Panc1 (cell line): Measurements from ENCODE around the gene CFAP97. TPM values are rescaled to one million over a fixed set of nuclear protein-coding genes. Genes with fewer than 3 reads are reported as not detected.

Experiments
- ATAC-seq: fragments of 200-7000 bp; cut with Tn5 transposase; 2 replicates; pipeline ENCODE4 v1.9.1; 2020; ENCODE audit warnings: mild to moderate bottlenecking, moderate library complexity
- BruUV-seq: library from RNA; stranded (reverse); fragments of 400-500 nt; replicated peaks from 2 replicates; lab custom pipeline; 2021; lab: Mats Ljungman, UMichigan
- CTCF ChIA-PET: fragments of 300-600 bp; sonication (Branson Sonifier 250); formaldehyde crosslinking; loops from one replicate; lab custom pipeline; 2022; ENCODE audit warnings: antibody characterized with exemption; lab: Charles Lee
- POLR2A ChIA-PET: fragments of 300-600 bp; sonication (Branson Sonifier 250); formaldehyde crosslinking; loops from one replicate; lab custom pipeline; 2022; ENCODE audit warnings: antibody characterized with exemption; lab: Charles Lee
- DNase-seq: peaks from one replicate; pipeline ENCODE4 v3.0.0-alpha.2; 2010; ENCODE audit warnings: low read depth, low spot score
- H3K27ac ChIP-seq: 2 replicates; pipeline ENCODE4 v1.5.1; 2011; ENCODE audit warnings: mild to moderate bottlenecking, low read length, inconsistent platforms
- H3K27me3 ChIP-seq: fragments of 200-500 bp; sonication (Bioruptor generic); 2 replicates; pipeline ENCODE4 v1.6.0; 2014; ENCODE audit warnings: low read length, inconsistent platforms; ENCODE audit not compliant: control insufficient read depth, insufficient read depth
- H3K36me3 ChIP-seq: fragments of 200-500 bp; sonication (Bioruptor generic); 2 replicates; pipeline ENCODE4 v1.5.1; 2014; ENCODE audit warnings: inconsistent platforms, mild to moderate bottlenecking, low read length, moderate library complexity; ENCODE audit not compliant: control insufficient read depth, insufficient read depth
- H3K4me1 ChIP-seq: 2 replicates; pipeline ENCODE4 v1.5.1; 2011; ENCODE audit warnings: inconsistent platforms, mild to moderate bottlenecking, low read length, moderate library complexity; ENCODE audit not compliant: control insufficient read depth, insufficient read depth
- H3K4me3 ChIP-seq, 2 experiments: 2 replicates each; pipeline ENCODE4 v1.5.1; 2011 to 2012; ENCODE audit warnings: low read depth in 2 of 2, low read length in 2 of 2, mild to moderate bottlenecking in 2 of 2, inconsistent platforms in 1 of 2, moderate library complexity in 1 of 2
- H3K9me3 ChIP-seq: fragments of 200-500 bp; sonication (Bioruptor generic); 2 replicates; pipeline ENCODE4 v1.5.1; 2014; ENCODE audit warnings: low read depth, mild to moderate bottlenecking, inconsistent platforms, low read length, moderate library complexity; ENCODE audit not compliant: control insufficient read depth, insufficient read depth
- POLR2AphosphoS5 ChIP-seq: IDR thresholded peaks from 2 replicates; pipeline ENCODE4 v1.6.1; 2012; ENCODE audit warnings: mild to moderate bottlenecking, low read depth, low read length, moderate library complexity
- REST ChIP-seq, 2 experiments: IDR thresholded peaks; 2 replicates each; pipeline ENCODE4 v1.6.1; 2011 to 2012; ENCODE audit warnings: low read depth in 2 of 2, control low read depth in 1 of 2, low read length in 1 of 2, mild to moderate bottlenecking in 1 of 2, moderate library complexity in 1 of 2; ENCODE audit not compliant: insufficient read depth in 1 of 2
- SIN3A ChIP-seq: IDR thresholded peaks from 2 replicates; pipeline ENCODE4 v1.6.1; 2012; ENCODE audit warnings: low read depth, mild to moderate bottlenecking, low read length, moderate library complexity, borderline replicate concordance; ENCODE audit not compliant: insufficient read depth
- TCF7L2 ChIP-seq: IDR thresholded peaks from 2 replicates; pipeline ENCODE4 v1.6.1; 2011; ENCODE audit warnings: mild to moderate bottlenecking, low read depth, low read length, inconsistent platforms
- in situ Hi-C: cut with HindIII; loops from 2 replicates; pipeline ENCODE4 v1.10.0; 2016; ENCODE audit warnings: low sequenced_read_pairs, low pct_unique_long_range_greater_than_20kb
- intact Hi-C: fragments of 100-400 bp; cut with micrococcal nuclease; formaldehyde crosslinking; loops from one replicate; pipeline ENCODE4 v1.10.0; 2022; ENCODE audit not compliant: unreplicated experiment
- total RNA-seq: library from RNA; stranded (reverse); gene quantifications from one replicate; pipeline ENCODE4 v1.2.1, GENCODE V29; 2021; ENCODE audit not compliant: unreplicated experiment
- TF ChIP-seq, protein P1 (sequence below): fragments of 450-650 bp; IDR thresholded peaks from 2 replicates; pipeline ENCODE4 v1.5.1; 2017; ENCODE audit warnings: mild to moderate bottlenecking

The CFAP97 gene
- total RNA-seq, 1 experiment from 2014 or later: 39.0 TPM

GRCh38 chr4:185138161-185138560 is 65.6 kb downstream of the CFAP97 start:
- no peak for DNase-seq
- in situ Hi-C loops (no loop called here), intact Hi-C loops (no loop called here)
- TF ChIP-seq SIN3A (no peak), TCF7L2 (no peak), POLR2AphosphoS5 (no peak), REST (IDR thresholded peaks at IDR 0.05; ENCODE audit: insufficient read depth in 1 of 2, low read depth in 2 of 2, low read length in 1 of 2) (no peak)
- TF ChIP-seq, protein P1, sequence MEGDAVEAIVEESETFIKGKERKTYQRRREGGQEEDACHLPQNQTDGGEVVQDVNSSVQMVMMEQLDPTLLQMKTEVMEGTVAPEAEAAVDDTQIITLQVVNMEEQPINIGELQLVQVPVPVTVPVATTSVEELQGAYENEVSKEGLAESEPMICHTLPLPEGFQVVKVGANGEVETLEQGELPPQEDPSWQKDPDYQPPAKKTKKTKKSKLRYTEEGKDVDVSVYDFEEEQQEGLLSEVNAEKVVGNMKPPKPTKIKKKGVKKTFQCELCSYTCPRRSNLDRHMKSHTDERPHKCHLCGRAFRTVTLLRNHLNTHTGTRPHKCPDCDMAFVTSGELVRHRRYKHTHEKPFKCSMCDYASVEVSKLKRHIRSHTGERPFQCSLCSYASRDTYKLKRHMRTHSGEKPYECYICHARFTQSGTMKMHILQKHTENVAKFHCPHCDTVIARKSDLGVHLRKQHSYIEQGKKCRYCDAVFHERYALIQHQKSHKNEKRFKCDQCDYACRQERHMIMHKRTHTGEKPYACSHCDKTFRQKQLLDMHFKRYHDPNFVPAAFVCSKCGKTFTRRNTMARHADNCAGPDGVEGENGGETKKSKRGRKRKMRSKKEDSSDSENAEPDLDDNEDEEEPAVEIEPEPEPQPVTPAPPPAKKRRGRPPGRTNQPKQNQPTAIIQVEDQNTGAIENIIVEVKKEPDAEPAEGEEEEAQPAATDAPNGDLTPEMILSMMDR: no peak
- ChIA-PET POLR2A (no interaction called here), CTCF (no interaction called here)
- Histone ChIP-seq H3K4me3 (no peak overlapping the region), H3K36me3 (no peaks in the 10 kb centered on the region), H3K9me3 (no peaks in the 10 kb centered on the region), H3K27ac (no peak overlapping the region), H3K4me1 (no peaks in the 10 kb centered on the region; the same call in 1 of the 2 replicates), H3K27me3 (no peaks in the 10 kb centered on the region)
- no peak for ATAC-seq
- no TSS peak for BruUV-seq

GRCh38 chr4:185137233-185137925 is 66.4 kb downstream of the CFAP97 start:
- Histone ChIP-seq H3K36me3 (no peaks in the 10 kb centered on the region), H3K4me3 (no peak overlapping the region), H3K4me1 (no peaks in the 10 kb centered on the region; the same call in 1 of the 2 replicates), H3K27me3 (no peaks in the 10 kb centered on the region), H3K27ac (no peak overlapping the region), H3K9me3 (no peaks in the 10 kb centered on the region)
- POLR2A ChIA-PET: interaction anchor here (0.6 kb wide), 1 partner anchor 169 kb away, joined by 6 read pairs; no protein-coding TSS in a partner anchor
- ATAC-seq (no peak), DNase-seq (no peak)
- TF ChIP-seq REST (IDR thresholded peaks at IDR 0.05; ENCODE audit: insufficient read depth in 1 of 2, low read depth in 2 of 2, low read length in 1 of 2) (no peak), POLR2AphosphoS5 (no peak), SIN3A (no peak), TCF7L2 (no peak)
- TF ChIP-seq, protein P1: no peak
- in situ Hi-C loops (no loop called here), intact Hi-C loops (no loop called here)
- CTCF ChIA-PET: no interaction called here
- BruUV-seq: no TSS peak
